IPS DF 6.9 (cell line): ENCODE measurements around the gene MUSTN1.

Source experiments
- DNase-seq: peaks from one replicate; pipeline ENCODE4 v3.0.0-alpha.2; 2013; ENCODE audit warnings: low read depth, low spot score
- H3K27ac ChIP-seq: one replicate; pipeline ENCODE4 v1.5.1; 2013; ENCODE audit warnings: low read length, control low read depth
- H3K27me3 ChIP-seq: 2 replicates; pipeline ENCODE4 v1.6.1; 2013; ENCODE audit warnings: mild to moderate bottlenecking, low read length; ENCODE audit not compliant: control insufficient read depth, insufficient read depth
- H3K36me3 ChIP-seq: 2 replicates; pipeline ENCODE4 v1.6.1; 2013; ENCODE audit warnings: low read length; ENCODE audit not compliant: control insufficient read depth, insufficient read depth
- H3K4me1 ChIP-seq: 2 replicates; pipeline ENCODE4 v1.6.1; 2013; ENCODE audit warnings: low read length; ENCODE audit not compliant: control insufficient read depth, insufficient read depth
- H3K4me3 ChIP-seq: 2 replicates; pipeline ENCODE4 v1.5.1; 2013; ENCODE audit warnings: mild to moderate bottlenecking, low read length
- H3K9me3 ChIP-seq: 2 replicates; pipeline ENCODE4 v1.6.1; 2013; ENCODE audit warnings: low read length, inconsistent platforms; ENCODE audit not compliant: control insufficient read depth, insufficient read depth
- WGBS: extraction: QIAGEN DNeasy Blood & Tissue Kit; methylation state at CpG from one replicate; pipeline ENCODE4 v1.1.7; 2013; ENCODE audit warnings: mixed read lengths, missing lambda C conversion rate; ENCODE audit not compliant: insufficient read length, insufficient coverage; 5-methylcytosine and 5-hydroxymethylcytosine counted together

Gene MUSTN1

GRCh38 chr3:52824037-52824436, 10.8 kb downstream of the MUSTN1 start:
- H3K36me3 ChIP-seq: no peaks in the 10 kb centered on the region
- no peak overlapping the region for H3K27ac ChIP-seq
- no peaks in the 10 kb centered on the region for H3K4me1 ChIP-seq
- DNase-seq: no peak
- no peaks in the 10 kb centered on the region for H3K9me3 ChIP-seq
- H3K27me3 ChIP-seq: no peaks in the 10 kb centered on the region
- H3K4me3 ChIP-seq: no peak overlapping the region
- no CpG with 5 or more reads among the region's 10 CpGs for WGBS

- WGBS: no CpG with 5 or more reads among the region's 5 CpGs
- DNase-seq: no peak
- H3K27me3 ChIP-seq: no peaks in the 10 kb centered on the region
- H3K4me3 ChIP-seq: no peak overlapping the region
- H3K27ac ChIP-seq: no peak overlapping the region
- no peaks in the 10 kb centered on the region; the same call in 1 of the 2 replicates for H3K36me3 ChIP-seq
- H3K4me1 ChIP-seq: no peaks in the 10 kb centered on the region
- H3K9me3 ChIP-seq: no peaks in the 10 kb centered on the region
These were observed 12.5 kb downstream of the MUSTN1 start for GRCh38 chr3:52822363-52822762.

- Histone ChIP-seq H3K4me1 (no peaks in the 10 kb centered on the region), H3K27ac (no peak overlapping the region), H3K27me3 (no peaks in the 10 kb centered on the region), H3K4me3 (no peak overlapping the region), H3K36me3 (no peaks in the 10 kb centered on the region; the same call in 1 of the 2 replicates), H3K9me3 (no peaks in the 10 kb centered on the region)
- peak; percentile 33 for DNase-seq
- WGBS: no CpG with 5 or more reads among the region's 11 CpGs
These were observed 14.1 kb downstream of the MUSTN1 start for GRCh38 chr3:52820736-52821135.

- no peak overlapping the region for H3K4me3 ChIP-seq
- no peaks in the 10 kb centered on the region; the same call in 1 of the 2 replicates for H3K36me3 ChIP-seq
- H3K4me1 ChIP-seq: no peaks in the 10 kb centered on the region
- WGBS: no CpG with 5 or more reads among the region's 2 CpGs
- H3K9me3 ChIP-seq: no peaks in the 10 kb centered on the region
- no peak for DNase-seq
- no peaks in the 10 kb centered on the region for H3K27me3 ChIP-seq
- no peak overlapping the region for H3K27ac ChIP-seq
These were observed 14.9 kb downstream of the MUSTN1 start for GRCh38 chr3:52819936-52820335.

GRCh38 chr3:52817860-52818259, 17.0 kb downstream of the MUSTN1 start:
- no peak for DNase-seq
- Histone ChIP-seq H3K36me3 (no peaks in the 10 kb centered on the region; the same call in 1 of the 2 replicates), H3K4me1 (no peaks in the 10 kb centered on the region), H3K27me3 (no peaks in the 10 kb centered on the region), H3K4me3 (no peak overlapping the region), H3K27ac (no peak overlapping the region), H3K9me3 (no peaks in the 10 kb centered on the region)
- WGBS: no CpG with 5 or more reads among the region's 7 CpGs

- Histone ChIP-seq H3K9me3 (no peaks in the 10 kb centered on the region), H3K4me1 (no peaks in the 10 kb centered on the region), H3K36me3 (no peaks in the 10 kb centered on the region; the same call in 1 of the 2 replicates), H3K27ac (no peak overlapping the region), H3K4me3 (no peak overlapping the region), H3K27me3 (no peaks in the 10 kb centered on the region)
- no peak for DNase-seq
- WGBS: no CpG with 5 or more reads among the region's 10 CpGs
These were observed 17.6 kb downstream of the MUSTN1 start for GRCh38 chr3:52817221-52817620.

GRCh38 chr3:52816654-52817053, 18.2 kb downstream of the MUSTN1 start:
- H3K27ac ChIP-seq: no peak overlapping the region
- H3K4me3 ChIP-seq: no peak overlapping the region
- DNase-seq: no peak
- no CpG with 5 or more reads among the region's 10 CpGs for WGBS
- H3K27me3 ChIP-seq: no peaks in the 10 kb centered on the region
- H3K36me3 ChIP-seq: no peaks in the 10 kb centered on the region; the same call in 1 of the 2 replicates
- H3K9me3 ChIP-seq: no peaks in the 10 kb centered on the region
- H3K4me1 ChIP-seq: no peaks in the 10 kb centered on the region

- no peaks in the 10 kb centered on the region; the same call in 1 of the 2 replicates for H3K4me1 ChIP-seq
- WGBS: no CpG with 5 or more reads among the region's 6 CpGs
These were observed 18.6 kb downstream of the MUSTN1 start for GRCh38 chr3:52816199-52816598.

GRCh38 chr3:52813810-52814209, 21.0 kb downstream of the MUSTN1 start:
- H3K36me3 ChIP-seq: no peaks in the 10 kb centered on the region; the same call in 1 of the 2 replicates
- H3K27me3 ChIP-seq: no peaks in the 10 kb centered on the region
- H3K27ac ChIP-seq: no peak overlapping the region
- H3K4me1 ChIP-seq: no peaks in the 10 kb centered on the region; the same call in 1 of the 2 replicates
- H3K4me3 ChIP-seq: no peak overlapping the region
- no CpG with 5 or more reads among the region's 8 CpGs for WGBS
- no peak for DNase-seq
- no peaks in the 10 kb centered on the region for H3K9me3 ChIP-seq

More at GRCh38 chr3:52816199-52816598, 18.6 kb downstream of the MUSTN1 start:
- DNase-seq: no peak
- Histone ChIP-seq H3K27me3 (no peaks in the 10 kb centered on the region), H3K9me3 (no peaks in the 10 kb centered on the region), H3K4me3 (no peak overlapping the region), H3K36me3 (no peaks in the 10 kb centered on the region; the same call in 1 of the 2 replicates), H3K27ac (no peak overlapping the region)

- no CpG with 5 or more reads among the region's 7 CpGs for WGBS
- Histone ChIP-seq H3K4me3 (no peak overlapping the region), H3K4me1 (no peaks in the 10 kb centered on the region; the same call in 1 of the 2 replicates), H3K9me3 (no peaks in the 10 kb centered on the region), H3K27me3 (no peaks in the 10 kb centered on the region), H3K36me3 (no peaks in the 10 kb centered on the region; the same call in 1 of the 2 replicates), H3K27ac (no peak overlapping the region)
- DNase-seq: no peak
These were observed 23.3 kb downstream of the MUSTN1 start for GRCh38 chr3:52811452-52812011.

- H3K9me3 ChIP-seq: no peaks in the 10 kb centered on the region
- no CpG with 5 or more reads among the region's 11 CpGs for WGBS
- H3K36me3 ChIP-seq: no peaks in the 10 kb centered on the region; the same call in 1 of the 2 replicates
- H3K27ac ChIP-seq: no peak overlapping the region
- DNase-seq: no peak
- H3K4me3 ChIP-seq: no peak overlapping the region
- H3K27me3 ChIP-seq: no peaks in the 10 kb centered on the region
- H3K4me1 ChIP-seq: no peaks in the 10 kb centered on the region; the same call in 1 of the 2 replicates
These were observed 23.9 kb downstream of the MUSTN1 start for GRCh38 chr3:52810923-52811322.
